Astrocyte (in vitro differentiated cells and primary cell): ENCODE data around the gene TTC24.

Experiments
- EZH2 ChIP-seq: IDR thresholded peaks from 2 replicates; pipeline ENCODE4 v1.6.1; 2012; ENCODE audit warnings: mild to moderate bottlenecking, low read length, inconsistent platforms; ENCODE audit not compliant: insufficient read depth
- TF ChIP-seq, protein P1 (sequence below): IDR thresholded peaks from 2 replicates; pipeline ENCODE4 v1.5.1; 2011; ENCODE audit warnings: low read depth, mild to moderate bottlenecking, inconsistent platforms, low read length, moderate library complexity; ENCODE audit not compliant: insufficient read depth

DNA sequence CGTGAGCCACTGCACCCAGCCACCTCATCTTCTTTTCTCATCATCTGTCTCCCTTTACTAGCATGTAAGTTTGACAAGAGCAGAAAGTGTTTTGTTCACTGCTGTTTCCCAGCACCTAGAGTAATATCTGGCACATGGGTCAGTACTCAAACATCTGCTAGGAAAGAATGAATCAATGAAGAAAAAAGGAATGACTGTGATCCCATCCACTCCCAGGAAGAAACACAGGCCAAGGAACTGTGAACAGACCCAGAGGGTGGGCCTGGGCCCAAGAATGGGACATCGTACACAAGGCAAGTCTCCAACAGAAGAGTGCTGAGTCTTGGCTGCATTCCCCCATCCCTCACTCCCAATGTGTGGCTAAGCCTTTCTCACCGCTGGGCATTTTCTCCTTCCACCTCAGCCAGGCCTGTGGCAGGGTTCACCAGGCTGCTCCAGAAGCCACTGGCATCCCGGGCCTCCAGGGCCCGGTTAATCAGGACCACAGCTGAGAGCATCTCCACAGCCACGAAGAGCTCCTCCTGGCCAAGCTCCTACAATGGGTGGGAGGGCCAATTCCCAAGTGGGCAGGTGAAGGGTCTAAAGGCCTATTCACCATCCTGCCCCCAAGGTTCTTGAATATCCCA is 25.6 kb upstream of the TTC24 start:
- TF ChIP-seq, protein P1, sequence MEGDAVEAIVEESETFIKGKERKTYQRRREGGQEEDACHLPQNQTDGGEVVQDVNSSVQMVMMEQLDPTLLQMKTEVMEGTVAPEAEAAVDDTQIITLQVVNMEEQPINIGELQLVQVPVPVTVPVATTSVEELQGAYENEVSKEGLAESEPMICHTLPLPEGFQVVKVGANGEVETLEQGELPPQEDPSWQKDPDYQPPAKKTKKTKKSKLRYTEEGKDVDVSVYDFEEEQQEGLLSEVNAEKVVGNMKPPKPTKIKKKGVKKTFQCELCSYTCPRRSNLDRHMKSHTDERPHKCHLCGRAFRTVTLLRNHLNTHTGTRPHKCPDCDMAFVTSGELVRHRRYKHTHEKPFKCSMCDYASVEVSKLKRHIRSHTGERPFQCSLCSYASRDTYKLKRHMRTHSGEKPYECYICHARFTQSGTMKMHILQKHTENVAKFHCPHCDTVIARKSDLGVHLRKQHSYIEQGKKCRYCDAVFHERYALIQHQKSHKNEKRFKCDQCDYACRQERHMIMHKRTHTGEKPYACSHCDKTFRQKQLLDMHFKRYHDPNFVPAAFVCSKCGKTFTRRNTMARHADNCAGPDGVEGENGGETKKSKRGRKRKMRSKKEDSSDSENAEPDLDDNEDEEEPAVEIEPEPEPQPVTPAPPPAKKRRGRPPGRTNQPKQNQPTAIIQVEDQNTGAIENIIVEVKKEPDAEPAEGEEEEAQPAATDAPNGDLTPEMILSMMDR = no peak
- no peak for TF ChIP-seq EZH2
